ENCODE measurements around the gene CCNY. TPM values are rescaled to one million over a fixed set of nuclear protein-coding genes. Genes with fewer than 3 reads are reported as not detected.

CCNY gene
- total and polyA plus RNA-seq, 4 donors = 57.7 to 112 (median 76.1) TPM

GRCh38 chr10:35451151-35452016 is 115.1 kb downstream of the CCNY start:
- Histone ChIP-seq H3K27ac (ENCODE audit: low read depth, low read length) (peak overlapping the region; percentile 3), H3K9me3 (ENCODE audit: control insufficient read depth, insufficient read depth, low read length) (no peaks in the 10 kb centered on the region), H3K36me3 (ENCODE audit: control insufficient read depth, insufficient read depth, low read length) (no peaks in the 10 kb centered on the region), H3K4me3 (ENCODE audit: low read depth, low read length) (no peak overlapping the region), H3K4me1 (ENCODE audit: control insufficient read depth, insufficient read depth, low read length) (peaks cover 36% of the 10 kb centered on the region), H3K27me3 (ENCODE audit: control insufficient read depth, insufficient read depth, low read length) (no peaks in the 10 kb centered on the region)
- no peak for DNase-seq (ENCODE audit: low read depth in 4 of 6, low spot score in 6 of 6)
- WGBS (ENCODE audit: insufficient coverage) = 84% methylated on average over 7 of the region's 8 CpGs

GRCh38 chr10:35452171-35452570 is 115.9 kb downstream of the CCNY start:
- no peak overlapping the region for H3K27ac ChIP-seq (ENCODE audit: low read depth, low read length)
- DNase-seq (ENCODE audit: low read depth in 4 of 6, low spot score in 6 of 6) = no peak
- no peak overlapping the region for H3K4me3 ChIP-seq (ENCODE audit: low read depth, low read length)
- WGBS (ENCODE audit: insufficient coverage) = no CpG with 5 or more reads among the region's 1 CpG
- no peaks in the 10 kb centered on the region for H3K36me3 ChIP-seq (ENCODE audit: control insufficient read depth, insufficient read depth, low read length)
- H3K9me3 ChIP-seq (ENCODE audit: control insufficient read depth, insufficient read depth, low read length) = no peaks in the 10 kb centered on the region
- peaks cover 35% of the 10 kb centered on the region for H3K4me1 ChIP-seq (ENCODE audit: control insufficient read depth, insufficient read depth, low read length)
- no peaks in the 10 kb centered on the region for H3K27me3 ChIP-seq (ENCODE audit: control insufficient read depth, insufficient read depth, low read length)

GRCh38 chr10:35452847-35453246 is 116.5 kb downstream of the CCNY start:
- Histone ChIP-seq H3K9me3 (ENCODE audit: control insufficient read depth, insufficient read depth, low read length) (no peaks in the 10 kb centered on the region), H3K27me3 (ENCODE audit: control insufficient read depth, insufficient read depth, low read length) (no peaks in the 10 kb centered on the region), H3K4me1 (ENCODE audit: control insufficient read depth, insufficient read depth, low read length) (peaks cover 34% of the 10 kb centered on the region), H3K4me3 (ENCODE audit: low read depth, low read length) (no peak overlapping the region), H3K27ac (ENCODE audit: low read depth, low read length) (no peak overlapping the region), H3K36me3 (ENCODE audit: control insufficient read depth, insufficient read depth, low read length) (no peaks in the 10 kb centered on the region)
- DNase-seq (ENCODE audit: low read depth in 4 of 6, low spot score in 6 of 6) = no peak
- no CpG with 5 or more reads among the region's 2 CpGs for WGBS (ENCODE audit: insufficient coverage)

- Histone ChIP-seq H3K9me3 (ENCODE audit: control insufficient read depth, insufficient read depth, low read length) (no peaks in the 10 kb centered on the region), H3K36me3 (ENCODE audit: control insufficient read depth, insufficient read depth, low read length) (no peaks in the 10 kb centered on the region), H3K4me3 (ENCODE audit: low read depth, low read length) (no peak overlapping the region), H3K27ac (ENCODE audit: low read depth, low read length) (no peak overlapping the region), H3K4me1 (ENCODE audit: control insufficient read depth, insufficient read depth, low read length) (peaks cover 22% of the 10 kb centered on the region), H3K27me3 (ENCODE audit: control insufficient read depth, insufficient read depth, low read length) (no peaks in the 10 kb centered on the region)
- WGBS (ENCODE audit: insufficient coverage) = 94% methylated on average over 10 of the region's 12 CpGs
- DNase-seq (ENCODE audit: low read depth in 4 of 6, low spot score in 6 of 6) = no peak
Measured at GRCh38 chr10:35453855-35454532, 117.7 kb downstream of the CCNY start.

GRCh38 chr10:35456153-35456720 is 119.9 kb downstream of the CCNY start:
- H3K4me3 ChIP-seq (ENCODE audit: low read depth, low read length) = no peak overlapping the region
- no peaks in the 10 kb centered on the region for H3K9me3 ChIP-seq (ENCODE audit: control insufficient read depth, insufficient read depth, low read length)
- peaks cover 11% of the 10 kb centered on the region for H3K4me1 ChIP-seq (ENCODE audit: control insufficient read depth, insufficient read depth, low read length)
- peak in 2 of 6 donors; percentile 53 to 61 for DNase-seq (ENCODE audit: low read depth in 4 of 6, low spot score in 6 of 6)
- H3K36me3 ChIP-seq (ENCODE audit: control insufficient read depth, insufficient read depth, low read length) = no peaks in the 10 kb centered on the region
- WGBS (ENCODE audit: insufficient coverage) = 30% methylated on average over 2 of the region's 3 CpGs
- H3K27ac ChIP-seq (ENCODE audit: low read depth, low read length) = no peak overlapping the region
- no peaks in the 10 kb centered on the region for H3K27me3 ChIP-seq (ENCODE audit: control insufficient read depth, insufficient read depth, low read length)

GRCh38 chr10:35456784-35457183 is 120.5 kb downstream of the CCNY start:
- Histone ChIP-seq H3K27ac (ENCODE audit: low read depth, low read length) (no peak overlapping the region), H3K4me1 (ENCODE audit: control insufficient read depth, insufficient read depth, low read length) (peaks cover 11% of the 10 kb centered on the region), H3K9me3 (ENCODE audit: control insufficient read depth, insufficient read depth, low read length) (no peaks in the 10 kb centered on the region), H3K4me3 (ENCODE audit: low read depth, low read length) (no peak overlapping the region), H3K27me3 (ENCODE audit: control insufficient read depth, insufficient read depth, low read length) (no peaks in the 10 kb centered on the region), H3K36me3 (ENCODE audit: control insufficient read depth, insufficient read depth, low read length) (no peaks in the 10 kb centered on the region)
- DNase-seq (ENCODE audit: low read depth in 4 of 6, low spot score in 6 of 6) = no peak
- WGBS (ENCODE audit: insufficient coverage) = 91% methylated on average over 3 of the region's 4 CpGs

- Histone ChIP-seq H3K36me3 (ENCODE audit: control insufficient read depth, insufficient read depth, low read length) (no peaks in the 10 kb centered on the region), H3K9me3 (ENCODE audit: control insufficient read depth, insufficient read depth, low read length) (no peaks in the 10 kb centered on the region), H3K4me3 (ENCODE audit: low read depth, low read length) (no peak overlapping the region), H3K27ac (ENCODE audit: low read depth, low read length) (no peak overlapping the region), H3K27me3 (ENCODE audit: control insufficient read depth, insufficient read depth, low read length) (no peaks in the 10 kb centered on the region), H3K4me1 (ENCODE audit: control insufficient read depth, insufficient read depth, low read length) (peaks cover 19% of the 10 kb centered on the region)
- DNase-seq (ENCODE audit: low read depth in 4 of 6, low spot score in 6 of 6) = no peak
- 77% methylated on average over 6 of the region's 12 CpGs for WGBS (ENCODE audit: insufficient coverage)
Measured at GRCh38 chr10:35458500-35459448, 122.5 kb downstream of the CCNY start.

GRCh38 chr10:35459449-35459847 is 123.1 kb downstream of the CCNY start:
- DNase-seq (ENCODE audit: low read depth in 4 of 6, low spot score in 6 of 6) = no peak
- Histone ChIP-seq H3K4me3 (ENCODE audit: low read depth, low read length) (no peak overlapping the region), H3K36me3 (ENCODE audit: control insufficient read depth, insufficient read depth, low read length) (no peaks in the 10 kb centered on the region), H3K27me3 (ENCODE audit: control insufficient read depth, insufficient read depth, low read length) (no peaks in the 10 kb centered on the region), H3K27ac (ENCODE audit: low read depth, low read length) (no peak overlapping the region), H3K9me3 (ENCODE audit: control insufficient read depth, insufficient read depth, low read length) (no peaks in the 10 kb centered on the region), H3K4me1 (ENCODE audit: control insufficient read depth, insufficient read depth, low read length) (peaks cover 22% of the 10 kb centered on the region)
- 100% methylated on average over 1 of the region's 2 CpGs for WGBS (ENCODE audit: insufficient coverage)

GRCh38 chr10:35460852-35461460 is 124.6 kb downstream of the CCNY start:
- no peak overlapping the region for H3K27ac ChIP-seq (ENCODE audit: low read depth, low read length)
- H3K4me1 ChIP-seq (ENCODE audit: control insufficient read depth, insufficient read depth, low read length) = peaks cover 28% of the 10 kb centered on the region
- WGBS (ENCODE audit: insufficient coverage) = 92% methylated on average over 2 of the region's 2 CpGs

More at GRCh38 chr10:35460852-35461460, 124.6 kb downstream of the CCNY start:
- no peak overlapping the region for H3K4me3 ChIP-seq (ENCODE audit: low read depth, low read length)
- no peak for DNase-seq (ENCODE audit: low read depth in 4 of 6, low spot score in 6 of 6)
- no peaks in the 10 kb centered on the region for H3K9me3 ChIP-seq (ENCODE audit: control insufficient read depth, insufficient read depth, low read length)
- no peaks in the 10 kb centered on the region for H3K36me3 ChIP-seq (ENCODE audit: control insufficient read depth, insufficient read depth, low read length)
- H3K27me3 ChIP-seq (ENCODE audit: control insufficient read depth, insufficient read depth, low read length) = no peaks in the 10 kb centered on the region

All from spinal cord (tissue), 10 donors.